Retinal pigment epithelial cell (primary cell): ENCODE data around the gene GMDS.

Experiments used
- DNase-seq: peaks from one replicate; pipeline ENCODE4 v3.0.0-alpha.2; 2010; ENCODE audit warnings: low read depth
- H3K4me3 ChIP-seq: 2 replicates; pipeline ENCODE4 v1.5.1; 2011; ENCODE audit warnings: mild to moderate bottlenecking, low read length, control low read depth, moderate library complexity
- TF ChIP-seq, protein P1 (sequence below): conservative IDR thresholded peaks from 2 replicates; pipeline ENCODE4 v1.5.1; 2011; ENCODE audit warnings: low read depth, low read length, control low read depth, inconsistent platforms

Gene GMDS

DNA sequence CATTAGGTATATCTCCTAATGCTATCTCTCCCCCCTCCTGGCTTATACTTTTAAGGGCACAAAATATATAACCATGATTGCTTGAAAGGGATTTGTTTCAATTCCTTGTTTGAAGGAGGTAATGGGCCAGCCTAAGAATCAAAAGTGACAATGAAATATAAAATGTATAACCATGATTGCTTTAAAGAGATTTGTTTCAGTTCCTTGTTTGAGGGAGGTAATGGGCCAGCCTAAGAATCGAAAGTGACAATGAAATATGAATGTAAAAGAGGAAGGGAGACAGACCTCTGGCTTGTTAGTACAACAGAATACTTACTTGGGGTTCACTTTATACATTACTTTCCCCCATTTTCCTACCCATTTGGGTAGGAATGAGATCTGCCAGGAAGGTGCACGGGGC lies 580.2 kb downstream of the GMDS start:
- no peak for DNase-seq
- TF ChIP-seq, protein P1, sequence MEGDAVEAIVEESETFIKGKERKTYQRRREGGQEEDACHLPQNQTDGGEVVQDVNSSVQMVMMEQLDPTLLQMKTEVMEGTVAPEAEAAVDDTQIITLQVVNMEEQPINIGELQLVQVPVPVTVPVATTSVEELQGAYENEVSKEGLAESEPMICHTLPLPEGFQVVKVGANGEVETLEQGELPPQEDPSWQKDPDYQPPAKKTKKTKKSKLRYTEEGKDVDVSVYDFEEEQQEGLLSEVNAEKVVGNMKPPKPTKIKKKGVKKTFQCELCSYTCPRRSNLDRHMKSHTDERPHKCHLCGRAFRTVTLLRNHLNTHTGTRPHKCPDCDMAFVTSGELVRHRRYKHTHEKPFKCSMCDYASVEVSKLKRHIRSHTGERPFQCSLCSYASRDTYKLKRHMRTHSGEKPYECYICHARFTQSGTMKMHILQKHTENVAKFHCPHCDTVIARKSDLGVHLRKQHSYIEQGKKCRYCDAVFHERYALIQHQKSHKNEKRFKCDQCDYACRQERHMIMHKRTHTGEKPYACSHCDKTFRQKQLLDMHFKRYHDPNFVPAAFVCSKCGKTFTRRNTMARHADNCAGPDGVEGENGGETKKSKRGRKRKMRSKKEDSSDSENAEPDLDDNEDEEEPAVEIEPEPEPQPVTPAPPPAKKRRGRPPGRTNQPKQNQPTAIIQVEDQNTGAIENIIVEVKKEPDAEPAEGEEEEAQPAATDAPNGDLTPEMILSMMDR: no peak
- H3K4me3 ChIP-seq: no peak overlapping the region

DNA sequence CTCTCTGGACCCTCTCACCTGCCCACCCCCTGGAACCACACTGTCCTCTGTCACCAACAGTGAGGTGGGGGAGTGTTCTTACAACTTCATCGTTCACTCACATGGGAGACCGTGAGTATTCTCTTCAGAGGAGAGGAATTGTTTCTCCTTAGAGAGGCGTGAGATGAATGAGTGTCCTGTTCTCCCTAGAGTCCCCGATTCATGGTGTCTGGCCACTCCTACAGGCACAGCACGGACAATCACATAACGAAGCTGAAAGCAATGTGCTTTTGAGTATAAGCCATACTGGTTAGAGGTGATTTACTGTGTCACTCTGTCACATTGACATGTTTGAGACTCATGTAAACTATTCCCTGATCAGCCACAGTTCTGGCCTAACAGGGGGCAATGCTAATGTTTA lies 581.1 kb downstream of the GMDS start:
- TF ChIP-seq, protein P1: no peak
- DNase-seq: no peak
- H3K4me3 ChIP-seq: no peak overlapping the region

DNA sequence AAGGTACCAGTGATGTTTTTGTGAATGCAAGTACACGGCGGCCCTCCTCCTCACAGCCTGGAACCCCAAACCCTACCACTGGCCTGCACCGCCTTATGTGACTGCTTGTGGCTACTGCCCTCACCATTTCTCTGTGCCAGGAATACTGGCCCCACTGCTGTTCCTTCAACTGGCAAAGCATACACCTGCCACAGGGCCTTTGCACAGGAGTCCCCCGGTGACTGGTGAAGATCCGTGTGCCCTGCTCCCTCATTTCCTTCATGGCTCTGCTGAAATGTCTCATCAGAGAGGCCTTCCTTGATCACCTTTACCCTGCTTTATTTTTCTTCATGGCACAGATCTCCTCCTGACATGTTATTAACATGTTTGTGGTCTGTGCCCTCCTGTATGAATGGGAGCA lies 581.9 kb downstream of the GMDS start:
- TF ChIP-seq, protein P1: no peak
- no peak overlapping the region for H3K4me3 ChIP-seq
- DNase-seq: no peak

DNA sequence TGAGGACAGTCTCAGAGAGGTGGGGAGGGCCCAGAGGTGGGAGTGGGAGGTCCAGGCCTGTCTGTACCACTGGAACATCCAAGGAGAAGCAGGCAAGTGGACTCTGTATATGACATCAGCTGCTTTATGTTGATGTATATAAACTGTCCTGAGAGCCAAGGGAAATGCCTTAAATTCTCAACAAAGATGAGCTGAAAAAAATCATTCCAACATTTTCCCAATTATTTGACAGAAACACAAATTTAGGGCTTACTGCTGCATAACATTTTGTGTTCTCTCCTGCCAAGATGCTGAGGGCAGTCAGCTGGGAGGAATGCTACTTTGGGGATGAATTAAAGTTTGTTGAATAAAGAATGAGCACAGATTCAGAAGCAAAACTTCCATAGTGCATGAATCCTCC lies 582.9 kb downstream of the GMDS start:
- TF ChIP-seq, protein P1: no peak
- DNase-seq: no peak
- no peak overlapping the region for H3K4me3 ChIP-seq

DNA sequence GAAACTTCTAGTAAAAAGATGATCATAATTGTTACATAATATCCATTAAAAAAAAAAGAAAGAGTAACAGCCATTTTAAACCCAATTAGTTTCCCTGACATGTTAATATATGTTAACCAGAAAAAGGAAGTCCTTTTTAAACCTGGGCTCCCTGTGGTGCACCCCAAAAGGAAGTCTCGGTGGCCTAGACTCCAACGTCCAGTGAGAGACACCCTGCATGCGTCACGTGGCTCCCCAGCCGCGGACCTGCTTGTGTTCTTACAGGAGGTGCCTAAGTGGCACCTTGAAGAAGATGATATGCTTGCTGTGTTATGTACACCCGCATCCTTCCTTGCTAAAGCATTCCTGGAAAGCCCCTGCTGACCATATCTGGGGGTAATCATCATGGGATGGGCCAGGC lies 585.6 kb downstream of the GMDS start:
- no peak overlapping the region for H3K4me3 ChIP-seq
- TF ChIP-seq, protein P1: no peak

DNA sequence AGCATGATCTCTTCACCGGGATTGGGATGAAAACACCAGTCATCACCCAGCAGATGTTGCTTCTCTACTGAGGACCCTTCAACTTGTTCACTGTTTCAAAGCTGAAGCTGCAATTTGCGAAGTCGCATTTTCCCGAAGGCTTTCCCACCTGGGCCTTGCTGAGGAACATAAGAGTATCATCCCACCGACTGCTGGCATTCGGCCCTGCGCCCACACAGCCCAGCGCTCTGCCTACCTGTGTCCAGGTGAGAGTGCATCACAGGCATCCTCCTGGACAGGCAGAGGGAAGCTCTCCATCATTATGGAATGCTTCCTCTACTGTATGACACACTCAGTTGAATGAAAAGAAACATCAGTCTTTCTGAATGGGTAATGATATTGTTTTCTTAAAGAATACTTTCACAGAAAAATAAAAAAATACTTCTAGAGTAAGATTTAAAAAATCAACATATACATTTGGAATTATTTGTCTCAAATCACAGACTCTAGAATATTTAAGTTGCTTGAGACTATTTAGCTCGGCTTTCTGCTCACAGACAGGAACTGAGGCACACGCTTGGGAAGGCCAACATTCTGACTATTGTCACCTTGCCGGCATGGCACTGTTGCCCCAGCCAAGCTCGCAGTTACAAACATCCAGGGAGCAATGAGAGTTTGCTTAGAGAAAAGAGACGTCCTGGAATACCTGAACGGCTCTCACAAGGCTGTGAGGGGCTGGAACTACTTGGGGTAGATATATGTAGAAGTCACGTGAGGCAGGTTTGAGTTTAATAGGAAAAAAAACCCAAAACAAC lies 587.0 kb downstream of the GMDS start:
- TF ChIP-seq, protein P1: no peak
- no peak for DNase-seq
- H3K4me3 ChIP-seq: no peak overlapping the region

More for the DNA sequence above, 585.6 kb downstream of the GMDS start:
- no peak for DNase-seq

DNA sequence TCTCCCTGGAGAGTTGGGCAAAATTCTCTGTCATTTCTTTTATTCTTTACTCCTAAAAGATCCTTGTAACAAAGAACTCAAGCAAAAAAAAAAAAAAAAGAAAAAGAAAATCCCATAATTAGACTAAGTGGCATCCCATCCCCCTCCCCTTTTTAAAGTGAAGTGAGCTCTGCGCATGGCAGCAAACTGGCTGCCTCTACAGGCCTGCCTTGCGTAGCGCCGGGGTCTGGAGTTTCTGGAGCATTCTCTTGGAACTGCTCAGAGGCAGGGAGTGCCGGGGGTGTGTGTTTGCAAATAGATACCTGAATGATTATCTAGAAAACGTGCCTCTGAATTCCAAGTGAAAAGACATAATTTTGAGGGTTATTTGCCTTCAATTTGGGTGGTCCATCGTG lies 587.6 kb downstream of the GMDS start:
- H3K4me3 ChIP-seq: no peak overlapping the region
- TF ChIP-seq, protein P1: no peak
- no peak for DNase-seq
